GM12874 (cell line): ENCODE results near the gene VPS52.

Experiments
- CTCF ChIP-seq: IDR thresholded peaks from 2 replicates; pipeline ENCODE4 v1.5.1; 2011; ENCODE audit warnings: low read depth, mild to moderate bottlenecking, control low read depth, low read length, moderate library complexity; ENCODE audit not compliant: insufficient read depth

The VPS52 gene

GRCh38 chr6:33247977-33248642 is 23.6 kb downstream of the VPS52 start:
- peak; percentile 93 for TF ChIP-seq CTCF

GRCh38 chr6:33243476-33243875 is 28.2 kb downstream of the VPS52 start:
- TF ChIP-seq CTCF, result no peak

GRCh38 chr6:33241968-33242367 is 29.7 kb downstream of the VPS52 start:
- no peak for TF ChIP-seq CTCF

GRCh38 chr6:33237741-33238140 is 33.9 kb downstream of the VPS52 start:
- TF ChIP-seq CTCF, result no peak

GRCh38 chr6:33236852-33237251 is 34.8 kb downstream of the VPS52 start:
- TF ChIP-seq CTCF, result no peak

- no peak for TF ChIP-seq CTCF
Measured at GRCh38 chr6:33236328-33236727, 35.3 kb downstream of the VPS52 start.

GRCh38 chr6:33235221-33235634 is 36.4 kb downstream of the VPS52 start:
- TF ChIP-seq CTCF, result no peak
